Tibial nerve (tissue), 3 donors: ENCODE results near the gene VWA7.

Experiments used
- POLR2A ChIP-seq, 2 donors: fragments of 450-650 bp; IDR thresholded peaks; one replicate each; pipeline ENCODE4 v1.6.1; 2017; ENCODE audit warnings: antibody characterized with exemption in 2 of 2, mild to moderate bottlenecking in 2 of 2, moderate library complexity in 2 of 2
- TF ChIP-seq, protein P1 (sequence below), 5 experiments: fragments of 200-600 bp in 3 of 5; fragments of 450-650 bp in 2 of 5; sonication (generic) in 3 of 5; IDR thresholded peaks; one replicate each; pipeline ENCODE4 v1.5.1; 2016 to 2019; ENCODE audit warnings: antibody characterized with exemption in 5 of 5, mild to moderate bottlenecking in 3 of 5, moderate library complexity in 2 of 5

DNA sequence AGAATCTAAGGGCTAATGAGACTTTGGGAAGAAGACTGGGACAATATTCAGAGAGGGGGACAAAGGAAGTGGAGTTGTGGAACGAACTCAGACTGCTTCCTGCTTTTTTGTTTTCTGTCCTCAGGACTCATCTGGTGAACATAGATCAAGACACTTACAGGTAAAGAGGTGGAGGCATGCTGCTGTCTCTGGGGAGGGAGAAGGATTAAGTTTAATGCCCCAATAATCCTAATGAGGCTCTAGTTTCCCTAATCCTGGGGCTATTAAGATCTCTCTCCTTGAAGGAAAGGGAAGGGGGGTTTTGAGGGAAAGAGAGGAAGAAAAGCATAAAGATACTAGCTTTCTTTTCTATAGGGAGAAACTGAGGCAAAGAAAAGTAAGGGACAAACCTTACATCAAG is 32.7 kb downstream of the VWA7 start:
- TF ChIP-seq, protein P1, sequence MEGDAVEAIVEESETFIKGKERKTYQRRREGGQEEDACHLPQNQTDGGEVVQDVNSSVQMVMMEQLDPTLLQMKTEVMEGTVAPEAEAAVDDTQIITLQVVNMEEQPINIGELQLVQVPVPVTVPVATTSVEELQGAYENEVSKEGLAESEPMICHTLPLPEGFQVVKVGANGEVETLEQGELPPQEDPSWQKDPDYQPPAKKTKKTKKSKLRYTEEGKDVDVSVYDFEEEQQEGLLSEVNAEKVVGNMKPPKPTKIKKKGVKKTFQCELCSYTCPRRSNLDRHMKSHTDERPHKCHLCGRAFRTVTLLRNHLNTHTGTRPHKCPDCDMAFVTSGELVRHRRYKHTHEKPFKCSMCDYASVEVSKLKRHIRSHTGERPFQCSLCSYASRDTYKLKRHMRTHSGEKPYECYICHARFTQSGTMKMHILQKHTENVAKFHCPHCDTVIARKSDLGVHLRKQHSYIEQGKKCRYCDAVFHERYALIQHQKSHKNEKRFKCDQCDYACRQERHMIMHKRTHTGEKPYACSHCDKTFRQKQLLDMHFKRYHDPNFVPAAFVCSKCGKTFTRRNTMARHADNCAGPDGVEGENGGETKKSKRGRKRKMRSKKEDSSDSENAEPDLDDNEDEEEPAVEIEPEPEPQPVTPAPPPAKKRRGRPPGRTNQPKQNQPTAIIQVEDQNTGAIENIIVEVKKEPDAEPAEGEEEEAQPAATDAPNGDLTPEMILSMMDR (IDR thresholded peaks at IDR 0.05): no peak
- no peak for TF ChIP-seq POLR2A (IDR thresholded peaks at IDR 0.05)
